ENCODE results near the gene ANKS6. TPM values are rescaled to one million over a fixed set of nuclear protein-coding genes. Genes with fewer than 3 reads are reported as not detected.
A peak's percentile ranks its signal among the peaks of the same experiment; 100 is the strongest.

Gene ANKS6
- total RNA-seq, 1 donor from 2014 or later: 13.6 TPM

DNA sequence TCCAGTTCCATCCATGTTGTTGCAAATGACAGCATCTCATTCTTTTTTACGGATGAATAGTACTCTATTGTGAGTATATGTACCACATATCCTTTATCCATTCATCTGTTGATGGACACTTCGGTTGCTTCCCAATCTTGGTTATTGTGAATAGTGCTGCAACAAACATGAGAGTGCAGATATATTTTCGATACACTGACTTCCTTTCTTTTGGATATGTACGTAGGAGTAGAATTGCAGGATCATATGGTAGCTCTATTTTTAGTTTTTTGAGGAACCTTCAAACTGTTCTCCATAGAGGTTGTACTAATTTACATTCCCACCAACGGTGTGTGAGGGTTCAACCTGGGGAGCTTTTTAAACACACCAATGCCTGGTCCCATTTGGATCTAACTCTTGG, 33.4 kb upstream of the ANKS6 start:
- no peak for DNase-seq
- H3K27me3 Mint-ChIP-seq: no peaks in the 10 kb centered on the region
- no peaks in the 10 kb centered on the region for H3K36me3 Mint-ChIP-seq (ENCODE audit: low read depth)
- no peaks in the 10 kb centered on the region for H3K9me3 Mint-ChIP-seq
- H3K27ac Mint-ChIP-seq: no peak overlapping the region
- intact Hi-C loops (cut with micrococcal nuclease): no loop called here
- H3K4me1 Mint-ChIP-seq: no peaks in the 10 kb centered on the region
- no peak overlapping the region for H3K4me3 Mint-ChIP-seq

DNA sequence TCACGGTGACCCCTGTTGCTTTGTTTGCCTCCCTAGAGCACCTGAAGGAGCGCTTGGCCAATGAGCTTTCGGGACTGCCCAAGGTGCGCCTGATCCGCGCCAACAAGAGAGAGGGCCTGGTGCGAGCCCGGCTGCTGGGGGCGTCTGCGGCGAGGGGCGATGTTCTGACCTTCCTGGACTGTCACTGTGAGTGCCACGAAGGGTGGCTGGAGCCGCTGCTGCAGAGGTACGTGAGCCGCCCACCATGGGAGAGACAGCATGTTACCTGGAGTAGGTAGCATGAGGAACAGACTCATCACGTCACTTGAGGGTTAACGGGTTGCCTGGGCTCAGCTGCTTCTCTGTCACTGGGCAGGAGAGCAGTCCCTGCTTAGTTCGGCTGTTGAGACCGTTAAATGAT, 30.4 kb upstream of the ANKS6 start:
- H3K27me3 Mint-ChIP-seq: no peaks in the 10 kb centered on the region
- H3K4me3 Mint-ChIP-seq: no peak overlapping the region
- H3K9me3 Mint-ChIP-seq: no peaks in the 10 kb centered on the region
- H3K36me3 Mint-ChIP-seq (ENCODE audit: low read depth): no peaks in the 10 kb centered on the region
- intact Hi-C loops (cut with micrococcal nuclease): no loop called here
- no peaks in the 10 kb centered on the region for H3K4me1 Mint-ChIP-seq
- H3K27ac Mint-ChIP-seq: no peak overlapping the region
- no peak for DNase-seq

DNA sequence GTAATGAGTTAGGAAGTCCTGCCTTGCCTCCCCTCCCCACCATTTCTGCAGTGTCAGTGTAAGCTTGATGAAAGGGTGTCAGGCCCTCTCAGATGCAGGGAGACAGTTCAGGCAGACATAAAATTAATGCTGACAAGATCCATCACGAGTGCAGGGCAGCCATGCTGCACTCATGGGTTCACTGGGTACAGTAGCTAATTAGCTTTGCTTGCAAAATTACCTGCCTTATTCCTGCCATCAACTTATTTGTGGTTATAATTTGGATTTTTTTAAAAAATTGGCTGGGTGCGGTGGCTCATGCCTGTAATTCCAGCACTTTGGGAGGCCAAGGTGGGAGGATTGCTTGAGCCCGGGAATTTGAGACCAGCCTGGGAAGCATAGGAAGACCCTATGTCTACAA, 29.1 kb upstream of the ANKS6 start:
- no peaks in the 10 kb centered on the region for H3K9me3 Mint-ChIP-seq
- H3K36me3 Mint-ChIP-seq (ENCODE audit: low read depth): no peaks in the 10 kb centered on the region
- DNase-seq: no peak
- no peak overlapping the region for H3K4me3 Mint-ChIP-seq
- intact Hi-C loops (cut with micrococcal nuclease): no loop called here
- H3K4me1 Mint-ChIP-seq: no peaks in the 10 kb centered on the region
- H3K27ac Mint-ChIP-seq: no peak overlapping the region
- no peaks in the 10 kb centered on the region for H3K27me3 Mint-ChIP-seq

DNA sequence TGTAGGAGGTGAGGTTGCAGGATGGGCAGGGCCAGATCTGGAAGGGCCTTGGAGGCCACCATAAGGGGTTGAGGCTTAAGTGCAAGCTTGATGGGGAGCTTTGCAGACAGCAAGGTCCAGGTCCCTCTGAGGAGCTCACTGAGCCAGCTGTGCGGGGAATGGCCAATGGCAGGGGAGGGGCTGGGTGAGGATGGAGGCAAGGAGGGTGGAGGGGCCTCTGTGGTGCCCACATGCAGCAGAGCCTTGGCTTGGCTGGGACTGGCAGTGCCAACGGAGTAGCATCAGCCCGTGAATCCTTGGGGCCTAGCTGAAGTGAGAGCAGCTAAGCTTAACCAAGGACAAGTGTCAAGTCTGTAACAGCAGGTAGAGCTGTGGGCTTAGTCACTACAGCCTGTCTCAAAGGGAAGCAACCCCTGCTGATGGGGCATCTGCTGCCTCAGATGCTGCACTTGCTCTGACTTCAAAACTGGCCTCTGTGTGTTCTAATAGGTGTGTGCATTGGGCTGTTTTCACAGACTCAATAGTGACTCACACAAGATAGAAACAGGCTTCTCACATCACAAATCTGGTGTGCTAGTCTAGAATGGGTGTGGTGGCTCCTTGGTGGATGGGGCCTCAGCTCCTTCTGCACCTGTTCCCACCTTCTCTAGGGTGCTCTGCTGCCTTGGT, 27.4 kb upstream of the ANKS6 start:
- DNase-seq: no peak
- Mint-ChIP-seq H3K27ac (no peak overlapping the region), H3K4me1 (no peaks in the 10 kb centered on the region), H3K9me3 (no peaks in the 10 kb centered on the region), H3K4me3 (no peak overlapping the region), H3K27me3 (no peaks in the 10 kb centered on the region), H3K36me3 (ENCODE audit: low read depth) (no peaks in the 10 kb centered on the region)
- intact Hi-C loops (cut with micrococcal nuclease): no loop called here

DNA sequence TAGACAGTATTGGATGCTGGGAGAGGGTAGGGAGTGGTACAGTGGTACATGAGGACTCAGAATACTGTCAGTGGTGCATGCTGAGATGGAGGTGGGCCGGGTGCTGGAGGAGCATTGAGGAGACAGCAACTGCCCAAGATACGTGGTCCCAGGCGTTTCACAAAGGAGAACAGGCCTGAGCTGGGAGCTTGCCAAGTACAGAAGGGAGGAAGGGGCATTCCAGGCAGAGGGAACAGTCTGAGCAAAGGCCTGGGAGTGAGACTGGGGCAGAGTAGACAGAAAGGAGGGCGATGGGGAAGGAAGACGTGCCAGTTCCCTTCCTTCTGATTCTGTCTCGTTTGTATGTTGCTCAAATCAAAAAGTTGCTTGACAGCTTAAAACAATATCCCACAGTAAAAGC, 26.3 kb upstream of the ANKS6 start:
- no peaks in the 10 kb centered on the region for H3K4me1 Mint-ChIP-seq
- no peak overlapping the region for H3K27ac Mint-ChIP-seq
- H3K27me3 Mint-ChIP-seq: no peaks in the 10 kb centered on the region
- no peak overlapping the region for H3K4me3 Mint-ChIP-seq
- no peak for DNase-seq
- H3K9me3 Mint-ChIP-seq: no peaks in the 10 kb centered on the region
- intact Hi-C loops (cut with micrococcal nuclease): no loop called here
- H3K36me3 Mint-ChIP-seq (ENCODE audit: low read depth): no peaks in the 10 kb centered on the region

DNA sequence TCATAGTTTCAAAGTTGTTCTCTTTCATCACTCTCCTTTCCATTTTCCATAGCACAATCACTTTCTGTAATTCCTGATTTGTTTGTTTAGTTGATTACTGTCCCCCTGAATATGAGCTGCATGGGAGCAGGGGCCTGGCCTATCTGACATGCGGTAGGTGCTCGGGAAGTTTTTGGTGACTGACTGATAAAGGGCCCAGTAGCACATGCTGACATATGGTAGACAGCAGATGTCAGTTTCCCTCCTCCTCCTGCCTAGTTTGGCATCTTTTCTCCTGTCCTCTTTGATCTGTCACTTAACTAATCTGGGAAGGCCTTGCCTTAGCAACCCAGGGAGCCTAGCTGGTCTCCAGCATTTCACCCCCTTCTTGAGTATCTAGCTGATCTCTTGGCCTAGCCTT, 25.5 kb upstream of the ANKS6 start:
- Mint-ChIP-seq H3K4me3 (no peak overlapping the region), H3K36me3 (ENCODE audit: low read depth) (peaks cover 2% of the 10 kb centered on the region), H3K27me3 (no peaks in the 10 kb centered on the region), H3K27ac (no peak overlapping the region), H3K9me3 (no peaks in the 10 kb centered on the region), H3K4me1 (no peaks in the 10 kb centered on the region)
- DNase-seq: no peak
- intact Hi-C loops (cut with micrococcal nuclease): no loop called here

DNA sequence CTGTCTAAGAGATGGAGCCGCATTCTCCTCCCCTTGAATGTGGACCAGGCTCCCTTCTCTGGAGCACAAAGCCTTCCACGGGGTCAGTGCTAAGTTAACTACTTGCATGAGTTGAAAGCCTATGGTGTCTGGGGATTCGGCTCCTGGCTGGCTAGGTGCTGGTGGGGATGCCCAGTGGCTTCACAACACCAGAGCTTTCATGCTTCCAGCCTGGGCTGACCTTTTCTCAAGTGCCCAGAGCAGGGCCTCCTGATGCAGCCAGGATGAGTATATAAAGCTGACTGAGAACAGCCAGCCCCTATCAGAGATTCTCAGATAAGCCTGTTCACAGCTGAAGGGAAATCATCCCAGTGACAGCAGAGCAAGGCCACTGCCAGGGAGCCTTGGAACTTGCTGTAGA, 22.9 kb upstream of the ANKS6 start:
- peaks cover 2% of the 10 kb centered on the region for H3K36me3 Mint-ChIP-seq (ENCODE audit: low read depth)

DNA sequence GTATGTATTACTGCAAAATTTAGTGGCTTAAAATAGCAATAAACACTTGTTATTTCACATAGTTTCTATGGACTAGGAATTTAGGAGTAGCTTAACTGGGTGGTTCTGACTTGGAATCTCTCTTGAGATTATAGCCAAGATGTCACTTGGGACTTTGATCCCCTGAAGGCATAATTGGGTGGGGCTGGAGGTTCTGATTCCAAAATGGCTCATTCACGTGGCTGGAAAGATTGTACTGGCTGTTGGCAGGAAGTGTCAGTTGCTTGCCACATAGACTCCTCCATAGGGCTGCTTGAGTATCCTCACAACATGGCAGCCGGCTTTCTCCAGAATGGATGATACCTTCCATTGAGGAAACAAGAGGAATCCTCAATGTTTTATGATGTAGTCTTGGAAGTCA, 22.4 kb upstream of the ANKS6 start:
- Mint-ChIP-seq H3K4me3 (no peak overlapping the region), H3K9me3 (no peaks in the 10 kb centered on the region), H3K36me3 (ENCODE audit: low read depth) (peaks cover 2% of the 10 kb centered on the region), H3K27ac (no peak overlapping the region), H3K27me3 (no peaks in the 10 kb centered on the region), H3K4me1 (no peaks in the 10 kb centered on the region)
- no peak for DNase-seq
- intact Hi-C loops (cut with micrococcal nuclease): no loop called here

More for the DNA sequence above, 22.9 kb upstream of the ANKS6 start:
- no peak overlapping the region for H3K4me3 Mint-ChIP-seq
- no peaks in the 10 kb centered on the region for H3K27me3 Mint-ChIP-seq
- no peaks in the 10 kb centered on the region for H3K4me1 Mint-ChIP-seq
- DNase-seq: no peak
- no peaks in the 10 kb centered on the region for H3K9me3 Mint-ChIP-seq
- H3K27ac Mint-ChIP-seq: no peak overlapping the region
- intact Hi-C loops (cut with micrococcal nuclease): no loop called here

DNA sequence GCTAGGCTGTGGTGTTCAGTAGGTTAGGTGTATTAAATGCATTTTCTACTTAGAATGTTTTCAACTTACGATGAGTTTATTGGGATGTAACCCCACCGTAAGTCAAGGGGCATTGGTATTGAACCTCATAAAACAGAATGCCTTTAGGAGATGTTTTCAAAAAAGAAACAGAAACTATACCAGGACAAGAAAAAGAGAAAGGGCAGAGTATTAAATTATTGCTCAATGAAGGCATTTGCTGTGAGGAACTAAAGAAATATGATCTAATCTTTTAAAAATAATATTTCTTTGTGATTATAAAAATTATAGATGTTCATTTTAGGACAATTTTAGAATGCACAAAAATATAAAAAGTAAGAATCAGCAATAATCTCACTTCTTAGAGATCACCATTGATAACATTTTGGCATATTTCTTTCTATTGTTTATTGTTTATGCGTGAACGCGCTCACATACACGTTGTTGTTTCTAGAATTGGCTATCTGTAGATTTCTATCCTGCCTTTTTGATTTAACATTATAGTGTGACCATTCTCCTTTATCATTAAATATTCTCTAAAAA, 19.1 kb upstream of the ANKS6 start:
- Mint-ChIP-seq H3K36me3 (ENCODE audit: low read depth) (peaks cover 5% of the 10 kb centered on the region), H3K27ac (no peak overlapping the region), H3K4me1 (peaks cover 4% of the 10 kb centered on the region), H3K4me3 (no peak overlapping the region), H3K9me3 (peaks cover 3% of the 10 kb centered on the region), H3K27me3 (peaks cover 1% of the 10 kb centered on the region)
- intact Hi-C loops (cut with micrococcal nuclease): no loop called here
- DNase-seq: no peak

DNA sequence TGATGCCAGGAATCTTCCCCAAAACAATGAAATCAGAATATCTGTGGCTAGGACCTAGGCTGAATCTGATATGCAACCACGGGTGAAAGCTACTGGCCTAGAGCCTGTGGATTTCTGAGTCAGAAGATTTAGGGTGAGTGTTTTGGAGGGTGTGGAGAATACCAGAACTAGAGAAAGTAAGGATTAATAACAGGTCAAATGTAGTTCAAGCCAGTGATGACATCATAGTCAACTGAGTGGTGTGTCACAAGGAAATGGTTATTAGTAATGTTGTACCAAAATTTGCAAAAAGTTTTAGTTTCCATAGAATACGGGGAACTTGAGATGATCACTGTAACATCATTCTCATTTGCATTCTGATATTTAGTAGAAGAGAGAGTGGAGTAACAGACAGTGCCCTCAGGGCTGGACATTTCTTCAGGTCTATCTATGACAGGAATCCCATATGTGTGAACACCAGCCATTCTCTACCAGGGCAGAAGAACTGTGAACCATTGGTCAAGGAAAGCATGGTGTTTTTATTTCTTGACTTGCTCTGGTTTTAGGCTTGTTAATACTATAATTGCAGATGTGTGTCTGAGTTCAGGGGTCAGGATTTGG, 14.8 kb upstream of the ANKS6 start:
- intact Hi-C loops (cut with micrococcal nuclease): no loop called here
- peaks cover 3% of the 10 kb centered on the region for H3K9me3 Mint-ChIP-seq
- H3K4me1 Mint-ChIP-seq: peaks cover 24% of the 10 kb centered on the region
- DNase-seq: no peak
- no peak overlapping the region for H3K4me3 Mint-ChIP-seq
- H3K36me3 Mint-ChIP-seq (ENCODE audit: low read depth): peaks cover 3% of the 10 kb centered on the region
- H3K27me3 Mint-ChIP-seq: peaks cover 26% of the 10 kb centered on the region
- no peak overlapping the region for H3K27ac Mint-ChIP-seq

DNA sequence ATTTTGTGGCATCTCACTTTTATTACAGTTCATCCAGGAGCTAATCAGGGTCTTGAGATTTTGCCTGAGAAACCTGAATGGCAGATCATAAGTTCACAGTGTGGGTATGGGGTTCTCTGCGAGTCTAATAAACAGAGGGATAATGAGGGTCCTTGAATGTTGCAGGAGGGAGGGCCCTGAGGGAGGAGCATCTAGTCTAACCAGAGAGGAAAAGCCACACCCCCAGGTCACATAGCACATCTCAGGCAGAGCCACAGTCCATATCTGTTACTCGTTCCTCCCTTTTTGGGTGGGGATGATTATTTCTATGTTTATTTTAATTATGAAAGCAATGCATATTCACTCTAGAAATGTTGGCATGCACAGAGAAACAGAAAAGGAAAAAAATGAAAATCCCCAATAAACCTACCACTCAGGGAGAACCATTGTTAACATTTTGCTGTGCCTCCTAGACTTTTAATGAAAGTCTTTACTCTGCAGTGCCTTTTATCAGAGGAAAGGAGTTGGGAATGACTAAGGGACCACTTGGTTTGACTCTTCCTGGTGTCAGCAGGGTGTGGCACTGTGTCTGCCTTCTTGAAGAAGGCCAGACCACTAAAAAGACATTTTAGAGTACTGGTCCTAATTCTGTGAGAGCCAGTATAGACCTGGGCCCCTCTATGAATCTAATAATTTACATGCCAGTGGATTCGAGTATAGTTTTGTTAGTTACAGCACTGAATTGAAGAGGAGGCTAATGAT, 13.9 kb upstream of the ANKS6 start:
- intact Hi-C loops (cut with micrococcal nuclease): no loop called here
- H3K27ac Mint-ChIP-seq: no peak overlapping the region
- no peak overlapping the region for H3K4me3 Mint-ChIP-seq
- no peak for DNase-seq
- peaks cover 24% of the 10 kb centered on the region for H3K4me1 Mint-ChIP-seq
- peaks cover 3% of the 10 kb centered on the region for H3K36me3 Mint-ChIP-seq (ENCODE audit: low read depth)
- H3K27me3 Mint-ChIP-seq: peaks cover 32% of the 10 kb centered on the region
- H3K9me3 Mint-ChIP-seq: peaks cover 3% of the 10 kb centered on the region

DNA sequence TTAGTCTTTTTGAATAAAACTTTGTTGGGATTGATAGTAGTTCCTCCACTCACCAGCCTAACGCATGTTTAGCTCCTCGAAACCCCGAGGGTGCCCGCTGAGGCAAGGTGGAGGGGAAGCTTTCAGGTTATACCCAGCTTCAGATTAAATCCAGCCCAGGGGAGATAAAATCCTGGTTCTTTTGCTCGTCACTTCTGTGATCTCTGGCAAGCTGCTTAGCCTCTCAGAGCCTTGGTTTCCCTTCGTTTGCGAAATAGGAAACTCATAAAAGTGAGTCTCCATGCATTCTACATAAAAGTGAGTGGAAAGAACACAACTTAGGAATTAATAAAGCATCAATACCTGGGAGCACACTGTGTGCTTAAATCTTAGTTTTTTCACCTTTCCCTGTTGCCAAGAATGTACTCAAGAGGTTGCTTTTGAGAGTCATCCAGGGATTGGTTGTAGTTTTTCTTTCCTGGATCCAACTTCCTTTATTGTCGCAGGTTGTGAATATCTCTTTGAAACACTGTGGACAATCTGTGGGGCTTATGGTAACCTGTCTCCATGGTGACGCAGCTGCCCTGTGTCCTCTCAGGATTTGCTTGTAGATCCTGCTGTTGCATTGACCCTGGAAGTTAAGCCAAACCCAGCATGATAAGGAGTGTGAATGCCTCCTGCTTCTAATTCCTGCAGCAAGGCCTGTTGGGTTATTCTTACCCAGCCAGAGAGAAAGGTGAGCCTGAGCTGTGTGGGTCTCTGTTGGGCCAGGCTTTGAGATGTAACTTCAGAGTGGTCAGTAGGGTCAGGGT, 13.2 kb upstream of the ANKS6 start:
- intact Hi-C loops (cut with micrococcal nuclease): no loop called here
- Mint-ChIP-seq H3K4me3 (peak overlapping the region; percentile 61), H3K27me3 (peaks cover 39% of the 10 kb centered on the region), H3K4me1 (peaks cover 24% of the 10 kb centered on the region), H3K9me3 (peaks cover 3% of the 10 kb centered on the region), H3K36me3 (ENCODE audit: low read depth) (peaks cover 3% of the 10 kb centered on the region), H3K27ac (no peak overlapping the region)
- DNase-seq: no peak

DNA sequence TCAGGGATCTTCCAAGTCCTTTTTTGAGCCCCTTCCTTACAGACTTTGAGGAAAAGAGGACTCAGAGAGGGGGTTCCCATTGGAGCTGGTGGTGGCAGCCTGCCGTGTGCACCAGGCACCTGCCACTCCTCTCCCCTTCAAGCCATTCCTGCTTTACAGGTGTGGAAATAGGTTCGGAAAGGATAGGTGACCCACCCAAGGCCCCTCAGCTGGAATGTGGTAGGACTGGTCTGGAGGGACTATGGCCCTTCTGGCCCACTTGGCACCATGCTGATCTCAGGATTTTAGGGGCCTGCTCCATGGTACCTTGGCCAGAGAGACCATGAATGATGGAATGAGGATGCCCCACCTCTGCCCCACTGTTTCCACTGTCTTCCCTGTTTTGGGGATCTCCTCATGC, 12.5 kb upstream of the ANKS6 start:
- Mint-ChIP-seq H3K27me3 (peaks cover 43% of the 10 kb centered on the region), H3K27ac (no peak overlapping the region)

More for the DNA sequence above, 12.5 kb upstream of the ANKS6 start:
- peaks cover 3% of the 10 kb centered on the region for H3K9me3 Mint-ChIP-seq
- peaks cover 3% of the 10 kb centered on the region for H3K36me3 Mint-ChIP-seq (ENCODE audit: low read depth)
- no peak for DNase-seq
- peak overlapping the region; percentile 84 for H3K4me3 Mint-ChIP-seq
- intact Hi-C loops (cut with micrococcal nuclease): no loop called here
- H3K4me1 Mint-ChIP-seq: peaks cover 24% of the 10 kb centered on the region
